Thoracic aorta (tissue), 2 donors: ENCODE results near the gene KLK1. TPM values are rescaled to one million over a fixed set of nuclear protein-coding genes. Genes with fewer than 3 reads are reported as not detected.

ENCODE experiments used
- ATAC-seq: fragments of 150-250 bp; one replicate; pipeline ENCODE4 v1.8.0; 2017; ENCODE audit warnings: low read depth; ENCODE audit not compliant: insufficient number of reproducible peaks, low FRiP score
- DNase-seq: peaks from one replicate; pipeline ENCODE4 v3.0.0-alpha.2; 2020; ENCODE audit warnings: low spot score
- H3K27ac ChIP-seq, 2 donors: fragments of 200-600 bp; sonication (generic); 1 replicate in 1 of 2; 2 replicates in 1 of 2; pipeline ENCODE4 v1.5.1; 2016; ENCODE audit warnings: mild to moderate bottlenecking in 2 of 2, moderate library complexity in 2 of 2
- H3K27me3 ChIP-seq: fragments of 200-600 bp; sonication (generic); replicated peaks from 2 replicates; pipeline ENCODE4 v1.6.0; 2016; ENCODE audit warnings: mild to moderate bottlenecking; ENCODE audit not compliant: insufficient read depth
- H3K36me3 ChIP-seq: fragments of 200-600 bp; sonication (generic); one replicate; pipeline ENCODE4 v1.5.1; 2016
- H3K4me1 ChIP-seq, 2 donors: fragments of 200-600 bp; sonication (generic); 1 replicate in 1 of 2; 2 replicates in 1 of 2; pipeline versions ENCODE4 v1.5.1 to v1.6.0; 2016; ENCODE audit warnings: low read depth in 2 of 2, mild to moderate bottlenecking in 1 of 2; ENCODE audit not compliant: control insufficient read depth in 1 of 2
- H3K4me3 ChIP-seq: fragments of 200-600 bp; sonication (generic); 2 replicates; pipeline ENCODE4 v1.5.1; 2016; ENCODE audit warnings: mild to moderate bottlenecking
- H3K9me3 ChIP-seq: fragments of 200-600 bp; sonication (generic); 2 replicates; pipeline ENCODE4 v1.5.1; 2016
- CTCF ChIP-seq: fragments of 200-600 bp; sonication (generic); IDR thresholded peaks from one replicate; pipeline ENCODE4 v1.5.1; 2019; ENCODE audit warnings: antibody characterized with exemption
- total RNA-seq, 2 donors: library from RNA; depleted of rRNA; stranded (reverse); fragments of >200 nt; gene quantifications; one replicate each; pipeline versions ENCODE4 v1.1.0 to v1.2.3, GENCODE V29; 2016

The KLK1 gene
- total RNA-seq, 2 donors from 2014 or later = not detected

GRCh38 chr19:50861010-50861409 is 37.4 kb upstream of the KLK1 start:
- DNase-seq (no peak), ATAC-seq (no peak)
- Histone ChIP-seq H3K27ac (no peak overlapping the region), H3K36me3 (no peaks in the 10 kb centered on the region), H3K4me1 (no peaks in the 10 kb centered on the region), H3K27me3 (no peaks in the 10 kb centered on the region), H3K4me3 (no peak overlapping the region), H3K9me3 (no peaks in the 10 kb centered on the region)
- TF ChIP-seq CTCF = no peak

GRCh38 chr19:50859849-50860248 is 36.3 kb upstream of the KLK1 start:
- H3K9me3 ChIP-seq = no peaks in the 10 kb centered on the region
- H3K36me3 ChIP-seq = no peaks in the 10 kb centered on the region
- H3K4me1 ChIP-seq = no peaks in the 10 kb centered on the region
- H3K4me3 ChIP-seq = no peak overlapping the region
- TF ChIP-seq CTCF = no peak
- H3K27me3 ChIP-seq = no peaks in the 10 kb centered on the region
- H3K27ac ChIP-seq = no peak overlapping the region
- DNase-seq (no peak), ATAC-seq (no peak)

- Histone ChIP-seq H3K4me1 (no peaks in the 10 kb centered on the region), H3K27ac (no peak overlapping the region), H3K9me3 (no peaks in the 10 kb centered on the region), H3K36me3 (no peaks in the 10 kb centered on the region), H3K4me3 (no peak overlapping the region), H3K27me3 (no peaks in the 10 kb centered on the region)
- ATAC-seq (no peak), DNase-seq (no peak)
- TF ChIP-seq CTCF = no peak
Observed at GRCh38 chr19:50858886-50859285, 35.3 kb upstream of the KLK1 start.

- Histone ChIP-seq H3K9me3 (no peaks in the 10 kb centered on the region), H3K4me1 (no peaks in the 10 kb centered on the region), H3K27me3 (no peaks in the 10 kb centered on the region), H3K36me3 (no peaks in the 10 kb centered on the region), H3K27ac (no peak overlapping the region), H3K4me3 (no peak overlapping the region)
- no peak for ATAC-seq
- TF ChIP-seq CTCF = no peak
- DNase-seq = no peak
Observed at GRCh38 chr19:50857366-50857765, 33.8 kb upstream of the KLK1 start.

- Histone ChIP-seq H3K36me3 (no peaks in the 10 kb centered on the region), H3K27me3 (no peaks in the 10 kb centered on the region), H3K4me3 (no peak within 1 kb of the TSS), H3K9me3 (no peaks in the 10 kb centered on the region), H3K27ac (no peak within 1 kb of the TSS), H3K4me1 (no peaks in the 10 kb centered on the region)
- DNase-seq (no peak), ATAC-seq (no peak)
- TF ChIP-seq CTCF = no peak
Observed at GRCh38 chr19:50854636-50855410, 31.2 kb upstream of the KLK1 start, which contains the start of gene KLK3. Gene KLK3, plus strand, starts transcription at chr19:50854915. Its CDS starts 41 bp downstream, at chr19:50854956.
